Urinary bladder (tissue), 4 donors: ENCODE data around the gene SNAP47. TPM values are rescaled to one million over a fixed set of nuclear protein-coding genes. Genes with fewer than 3 reads are reported as not detected.

Experiments
- DNase-seq: peaks from one replicate; pipeline ENCODE4 v3.0.0-alpha.2; 2015; ENCODE audit errors: extremely low spot score
- H3K27ac ChIP-seq: one replicate; pipeline ENCODE4 v1.5.1; 2013; ENCODE audit warnings: low read depth, mild to moderate bottlenecking, moderate library complexity
- H3K36me3 ChIP-seq: one replicate; pipeline ENCODE4 v1.6.1; 2013; ENCODE audit warnings: mild to moderate bottlenecking, moderate library complexity; ENCODE audit not compliant: insufficient read depth
- H3K4me1 ChIP-seq: one replicate; pipeline ENCODE4 v1.6.1; 2013; ENCODE audit warnings: mild to moderate bottlenecking, moderate library complexity; ENCODE audit not compliant: insufficient read depth
- H3K4me3 ChIP-seq: one replicate; pipeline ENCODE4 v1.5.1; 2013; ENCODE audit warnings: low read depth, low read length
- WGBS: extraction: QIAGEN DNeasy Blood & Tissue Kit; methylation state at CpG from one replicate; pipeline ENCODE4 v1.1.7; 2013; 5-methylcytosine and 5-hydroxymethylcytosine counted together
- polyA plus RNA-seq: library from polyadenylated mRNA; stranded (reverse); fragments of 200-250 nt; gene quantifications from one replicate; pipeline ENCODE4 v1.2.3, GENCODE V29; 2013
- total RNA-seq: library from RNA; depleted of rRNA; stranded (reverse); fragments of >200 nt; gene quantifications from one replicate; pipeline ENCODE4 v1.2.3, GENCODE V29; 2014
- donor health status: healthy with polysubstance abuse.
- donor health status: healthy.

Gene SNAP47
- total and polyA plus RNA-seq, 2 donors: 33.8 to 37.0 TPM

DNA sequence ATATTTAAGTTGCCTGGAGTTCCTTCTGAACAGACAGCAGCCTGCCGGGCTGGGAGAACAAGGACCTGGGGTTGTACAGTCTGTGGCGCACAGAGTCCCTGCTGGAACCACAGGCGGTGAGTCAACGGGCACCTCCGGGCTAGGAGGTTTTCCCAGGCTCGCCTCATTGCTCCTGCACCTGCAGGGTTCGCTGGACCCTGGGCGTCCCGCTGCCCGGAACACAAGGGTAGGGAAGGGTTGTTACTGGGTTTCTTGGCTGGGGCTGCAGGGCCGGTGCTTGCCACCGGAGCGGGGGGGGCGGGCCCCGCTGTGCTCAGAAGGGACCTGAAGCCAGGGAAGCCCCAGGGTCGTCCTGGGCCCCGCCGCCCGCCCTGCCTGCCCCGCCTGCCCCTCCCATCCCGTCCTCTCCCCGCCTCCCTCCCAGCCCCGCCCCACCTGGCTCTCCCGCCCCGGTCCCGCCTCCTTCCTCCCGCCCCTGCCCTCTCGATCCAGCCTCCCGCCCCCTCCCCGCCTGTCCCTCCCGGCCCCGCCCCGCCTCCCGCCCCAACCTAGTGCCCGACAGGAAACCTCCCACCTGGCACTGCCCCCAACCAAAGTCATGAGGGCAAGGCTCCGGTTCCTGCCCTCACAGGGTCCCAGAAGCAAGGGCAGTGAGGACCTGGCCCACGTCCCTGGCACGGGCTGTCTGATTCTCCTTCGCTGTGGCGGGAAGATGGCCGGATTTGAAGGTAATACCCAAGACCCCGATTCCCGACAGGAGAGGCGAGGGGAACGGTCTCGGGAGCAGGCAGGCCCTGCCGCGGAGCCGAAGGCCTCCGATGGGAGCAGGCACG is 7.0 kb upstream of the SNAP47 start:
- no peak for DNase-seq
- 2% methylated on average over 45 of the region's 51 CpGs for WGBS
- Histone ChIP-seq H3K4me1 (peaks cover 2% of the 10 kb centered on the region), H3K27ac (peak overlapping the region; percentile 55), H3K36me3 (no peaks in the 10 kb centered on the region), H3K4me3 (peak overlapping the region; percentile 58)

DNA sequence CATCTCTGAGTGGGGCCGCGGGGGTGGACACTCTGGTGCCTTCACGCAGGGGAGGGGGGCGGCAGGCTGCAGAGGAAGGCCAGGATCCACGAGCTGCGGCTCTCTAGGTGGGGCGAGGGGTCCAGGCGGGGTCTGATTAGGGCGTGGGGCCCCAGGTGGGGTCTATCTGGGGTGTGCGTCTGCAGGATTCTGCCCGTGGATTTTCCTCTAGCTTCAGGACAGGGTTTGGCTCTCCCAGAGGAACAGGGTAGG is 6.4 kb upstream of the SNAP47 start:
- no peak for DNase-seq
- peak overlapping the region; percentile 55 for H3K27ac ChIP-seq
- H3K36me3 ChIP-seq: no peaks in the 10 kb centered on the region
- peak overlapping the region; percentile 58 for H3K4me3 ChIP-seq
- WGBS: 2% methylated on average over 11 of the region's 11 CpGs
- H3K4me1 ChIP-seq: peaks cover 2% of the 10 kb centered on the region

GRCh38 chr1:227729144-227729880 is 5.9 kb upstream of the SNAP47 start:
- Histone ChIP-seq H3K36me3 (no peaks in the 10 kb centered on the region), H3K4me1 (peaks cover 2% of the 10 kb centered on the region), H3K27ac (no peak overlapping the region), H3K4me3 (peak overlapping the region; percentile 58)
- DNase-seq: no peak
- WGBS: 55% methylated on average over 5 of the region's 5 CpGs

- H3K4me1 ChIP-seq: peaks cover 2% of the 10 kb centered on the region
Measured at GRCh38 chr1:227729881-227730629, 5.2 kb upstream of the SNAP47 start.

DNA sequence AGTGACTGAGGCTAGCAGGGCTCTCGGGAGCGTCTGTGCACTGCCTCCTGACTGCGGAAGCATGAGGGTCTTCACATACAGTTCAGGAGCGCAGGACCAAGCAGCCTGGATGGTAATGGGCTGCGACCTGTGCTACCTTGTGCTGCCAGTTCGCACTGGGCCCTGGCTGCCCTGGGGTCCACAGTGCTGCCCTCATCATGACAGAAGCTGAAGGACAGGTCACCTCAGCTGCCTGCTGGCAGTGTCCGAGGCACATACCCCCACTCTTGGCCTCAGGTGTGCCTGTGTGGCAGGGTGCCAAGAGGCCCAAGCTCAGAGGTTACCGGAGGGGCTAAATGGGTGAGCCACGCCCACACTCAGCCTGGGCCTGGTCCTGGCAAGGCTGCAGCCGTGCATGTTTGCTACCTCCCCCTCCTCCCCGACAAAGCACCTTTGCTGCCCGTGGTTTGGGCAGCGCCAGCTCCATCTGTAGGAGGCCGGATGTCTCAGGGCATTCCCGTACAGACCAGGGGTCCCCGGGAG is 4.5 kb upstream of the SNAP47 start:
- Histone ChIP-seq H3K4me1 (peaks cover 2% of the 10 kb centered on the region), H3K36me3 (no peaks in the 10 kb centered on the region), H3K4me3 (no peak overlapping the region), H3K27ac (no peak overlapping the region)
- DNase-seq: no peak
- 70% methylated on average over 16 of the region's 16 CpGs for WGBS

More at GRCh38 chr1:227729881-227730629, 5.2 kb upstream of the SNAP47 start:
- Histone ChIP-seq H3K36me3 (no peaks in the 10 kb centered on the region), H3K4me3 (no peak overlapping the region), H3K27ac (no peak overlapping the region)
- WGBS: 40% methylated on average over 13 of the region's 13 CpGs
- no peak for DNase-seq

DNA sequence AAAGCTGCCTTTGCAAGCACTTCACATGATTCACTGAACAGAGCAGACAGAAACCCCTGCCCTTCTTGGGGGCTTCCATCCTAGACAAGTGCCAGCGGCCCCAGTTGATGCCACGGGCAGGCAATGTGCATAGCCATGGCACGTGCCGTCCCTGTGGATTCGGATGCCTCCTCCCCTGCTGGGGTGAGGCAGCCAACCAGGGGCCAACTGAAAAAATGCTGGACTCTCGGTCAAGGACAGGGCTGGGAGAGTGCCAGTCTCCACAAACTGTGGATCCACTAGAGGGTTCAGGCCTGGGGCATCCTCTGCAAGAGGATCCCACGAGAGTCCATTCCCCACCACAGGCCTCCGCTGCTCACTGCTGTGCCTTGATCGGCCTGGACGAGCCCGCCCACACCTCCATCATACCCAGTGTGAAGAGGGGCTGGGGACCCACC is 4.0 kb upstream of the SNAP47 start:
- DNase-seq: no peak
- WGBS: 85% methylated on average over 11 of the region's 11 CpGs
- Histone ChIP-seq H3K27ac (no peak overlapping the region), H3K4me1 (peaks cover 2% of the 10 kb centered on the region), H3K36me3 (no peaks in the 10 kb centered on the region), H3K4me3 (no peak overlapping the region)

DNA sequence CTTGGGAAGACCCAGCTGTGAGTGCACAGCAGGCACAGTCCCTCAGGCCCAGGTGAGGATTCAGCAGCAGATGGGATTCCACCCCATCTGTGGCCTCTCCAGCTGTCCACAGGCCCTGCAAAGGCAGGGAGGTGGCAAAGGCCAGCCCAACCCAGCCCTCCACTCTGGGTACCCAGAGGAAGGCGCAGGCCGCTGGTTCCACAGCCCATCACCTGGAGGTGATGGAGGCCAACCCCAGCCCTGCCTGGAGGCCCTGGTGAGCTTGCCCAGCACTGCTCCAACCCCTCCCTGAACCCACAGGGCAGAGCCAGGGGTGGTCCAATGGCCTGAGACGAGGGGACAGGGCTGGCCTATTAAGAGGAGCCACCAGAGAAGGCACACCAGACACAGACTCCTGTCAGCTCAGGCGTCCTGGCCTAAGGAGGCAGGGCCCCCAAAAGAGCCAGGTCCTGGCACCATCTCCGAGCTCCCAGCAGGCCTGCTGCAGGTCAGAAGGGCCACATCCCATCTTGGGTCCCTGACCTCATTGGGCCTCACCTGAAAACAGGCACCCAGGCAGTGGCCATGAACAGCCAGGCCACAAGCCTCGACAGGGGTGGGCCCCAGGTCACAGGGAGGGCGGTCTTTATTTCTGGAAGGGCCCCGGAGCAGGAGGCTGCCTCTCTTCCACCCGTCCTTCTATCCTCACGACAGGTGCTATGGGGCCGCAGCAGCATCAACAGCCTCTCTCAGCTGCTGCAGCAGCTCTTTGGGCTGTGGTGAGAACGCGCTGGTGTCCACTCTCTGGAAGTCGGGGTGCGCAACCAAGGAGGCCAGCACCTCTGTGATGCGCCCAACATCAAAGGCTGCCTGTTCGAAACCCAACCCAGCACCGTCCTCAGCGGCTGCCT is 3.3 kb upstream of the SNAP47 start:
- Histone ChIP-seq H3K4me3 (no peak overlapping the region), H3K27ac (no peak overlapping the region), H3K36me3 (no peaks in the 10 kb centered on the region), H3K4me1 (peaks cover 2% of the 10 kb centered on the region)
- WGBS: 93% methylated on average over 19 of the region's 19 CpGs
- no peak for DNase-seq

DNA sequence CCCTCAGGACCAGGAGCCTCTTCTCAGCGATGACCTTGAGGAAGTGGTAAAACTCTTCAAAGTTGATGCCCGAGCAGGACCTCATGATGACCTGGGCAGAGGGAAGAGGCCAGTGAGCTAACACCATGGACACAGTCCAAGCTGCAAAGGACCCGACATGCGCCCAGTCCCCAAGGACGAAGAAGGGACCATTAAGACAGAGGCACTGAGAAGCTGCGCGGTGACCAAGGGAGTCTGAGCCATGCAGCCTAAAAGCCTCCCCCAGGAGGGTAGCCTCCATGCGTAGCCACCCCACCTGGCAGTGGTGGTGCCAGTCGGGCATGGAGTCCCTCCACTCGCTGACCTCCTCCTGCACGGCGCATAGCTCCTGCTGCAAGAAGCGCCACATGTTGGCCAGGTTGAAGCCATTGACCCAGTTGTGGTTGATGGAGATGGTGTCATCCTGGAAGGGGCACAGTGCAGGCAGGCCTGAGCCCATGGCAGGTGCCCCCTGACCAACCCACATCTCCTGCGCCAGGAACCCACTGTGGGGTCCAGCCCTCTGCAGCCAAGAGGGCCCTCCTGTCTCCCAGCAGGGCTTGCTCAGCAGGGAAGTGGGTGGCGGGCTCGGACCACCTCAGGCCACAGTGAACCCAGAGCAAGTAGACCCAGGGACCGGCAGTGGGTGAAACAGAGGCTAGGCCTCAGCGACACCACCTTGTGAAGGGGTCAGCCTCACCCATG is 2.5 kb upstream of the SNAP47 start:
- no peak for DNase-seq
- no peak overlapping the region for H3K27ac ChIP-seq
- no peaks in the 10 kb centered on the region for H3K36me3 ChIP-seq
- H3K4me3 ChIP-seq: no peak overlapping the region
- H3K4me1 ChIP-seq: peaks cover 2% of the 10 kb centered on the region
- 95% methylated on average over 18 of the region's 18 CpGs for whole genome bisulfite sequencing

DNA sequence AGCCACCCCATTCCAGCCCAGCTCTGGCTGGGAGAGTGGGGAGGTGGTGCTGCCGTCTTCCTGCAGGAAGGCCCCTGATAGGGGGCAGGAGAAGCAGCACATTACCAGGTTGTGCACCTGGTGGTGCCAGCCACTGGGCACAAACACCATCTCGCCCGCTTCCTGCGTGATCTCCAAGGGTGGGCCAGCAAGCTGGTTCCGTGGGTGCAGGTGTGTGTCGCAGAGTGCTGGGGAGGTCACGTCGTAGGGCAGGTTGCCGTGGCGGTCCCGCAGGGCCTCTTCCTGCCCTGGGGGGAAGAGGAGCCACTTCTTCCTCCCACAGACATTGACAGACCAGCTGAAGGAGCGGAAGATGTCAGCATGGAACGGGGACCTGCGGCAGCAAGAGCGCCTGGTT is 1.9 kb upstream of the SNAP47 start:
- Histone ChIP-seq H3K4me1 (peaks cover 2% of the 10 kb centered on the region), H3K4me3 (no peak overlapping the region), H3K36me3 (no peaks in the 10 kb centered on the region), H3K27ac (no peak overlapping the region)
- 90% methylated on average over 15 of the region's 15 CpGs for WGBS
- no peak for DNase-seq

DNA sequence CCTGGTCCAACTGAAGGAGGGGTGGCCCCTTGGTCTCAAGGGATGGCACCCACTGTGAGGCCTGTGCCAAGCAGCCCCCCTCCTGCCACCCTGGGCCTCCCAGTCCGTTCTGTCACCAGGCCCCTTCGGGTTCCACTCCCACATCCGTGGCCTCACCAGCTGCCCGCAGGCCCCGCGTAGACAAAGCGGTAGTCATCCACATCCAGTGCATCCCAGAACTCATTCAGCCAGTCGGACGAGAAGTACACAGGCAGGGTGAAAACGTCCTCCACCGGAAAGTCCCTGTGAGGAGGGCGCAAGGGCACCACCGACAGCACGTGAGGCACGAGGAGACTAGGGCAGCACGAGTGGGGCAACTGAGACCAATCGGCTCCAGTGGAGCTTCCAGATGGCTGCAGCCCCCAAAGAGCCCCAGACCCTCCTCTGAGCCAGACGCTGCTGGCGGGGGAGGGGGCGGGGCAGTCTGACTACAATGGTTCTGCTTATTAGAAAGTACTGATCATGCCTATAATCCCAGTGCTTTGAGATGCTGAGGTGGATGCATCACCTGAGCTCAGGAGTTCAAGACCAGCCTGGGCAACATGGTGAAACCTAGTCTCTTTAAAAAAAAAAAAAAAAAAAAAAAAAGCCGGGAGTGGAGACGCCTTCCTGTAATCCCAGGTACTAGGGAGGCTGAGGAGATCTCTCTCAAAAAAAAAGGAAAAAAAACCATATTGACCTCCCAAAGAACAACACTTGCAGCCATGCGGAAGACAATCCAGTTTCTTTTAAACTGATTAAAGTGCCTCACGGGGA is 1.3 kb upstream of the SNAP47 start:
- Histone ChIP-seq H3K27ac (no peak overlapping the region), H3K4me3 (peak overlapping the region; percentile 88), H3K36me3 (no peaks in the 10 kb centered on the region), H3K4me1 (peaks cover 2% of the 10 kb centered on the region)
- DNase-seq: no peak
- WGBS: 66% methylated on average over 24 of the region's 24 CpGs

DNA sequence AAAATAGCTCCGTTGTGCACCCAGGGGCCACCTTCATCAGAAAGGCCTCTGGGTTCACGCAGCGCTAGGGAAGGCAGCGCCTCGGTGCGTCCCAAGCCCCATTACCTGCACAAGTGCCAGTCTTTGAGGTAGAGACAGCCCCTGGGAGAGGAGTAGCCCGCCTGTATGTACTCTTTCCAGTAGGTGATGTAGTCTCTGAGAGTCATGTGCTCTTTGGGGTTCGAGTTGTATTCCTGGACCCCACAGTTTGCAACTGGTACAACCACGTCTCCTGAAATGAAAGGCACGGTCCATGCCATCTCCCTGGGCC is 734 bp upstream of the SNAP47 start:
- 2% methylated on average over 10 of the region's 10 CpGs for WGBS
- no peak for DNase-seq
- no peaks in the 10 kb centered on the region for H3K36me3 ChIP-seq
- peaks cover under 1% of the 10 kb centered on the region for H3K4me1 ChIP-seq
- H3K4me3 ChIP-seq: peak overlapping the region; percentile 88
- no peak overlapping the region for H3K27ac ChIP-seq
